K562 (cell line): ENCODE data around the gene EFS. TPM values are rescaled to one million over a fixed set of nuclear protein-coding genes. Genes with fewer than 3 reads are reported as not detected.

Experiments
- ATAC-seq: fragments of 200-7000 bp; cut with Tn5 transposase; 3 replicates; pipeline ENCODE4 v1.9.1; 2020; ENCODE audit warnings: moderate library complexity
- BruUV-seq: library from RNA; stranded (reverse); fragments of 400-500 nt; replicated peaks from 2 replicates; lab custom pipeline; 2021; lab: Mats Ljungman, UMichigan
- CTCF ChIA-PET: fragments of 300-600 bp; formaldehyde crosslinking; extraction: SDS; loops from one replicate; lab custom pipeline; 2021; ENCODE audit warnings: low intra/inter-chr PET ratio; lab: Yijun Ruan, JAX
- POLR2A ChIA-PET: fragments of 300-600, 350-650 bp; sonication (Branson Sonifier 250); formaldehyde crosslinking; extraction: SDS; loops from one replicate; lab custom pipeline; 2021; ENCODE audit warnings: antibody characterized with exemption, inconsistent platforms; lab: Yijun Ruan, JAX
- DNase-seq, 4 experiments: peaks; one replicate each; pipeline versions ENCODE4 v3.0.0 to v3.0.0-alpha.2; 2011 to 2018; ENCODE audit warnings: low spot score in 3 of 4, mixed read lengths in 3 of 4; ENCODE audit errors: extremely low read depth in 1 of 4
- FAIRE-seq: peaks from 2 replicates; lab custom pipeline; 2011; peaks lifted over from hg19 to GRCh38; lab: Jason Lieb, UNC
- H2AFZ ChIP-seq: 2 replicates; pipeline ENCODE4 v1.6.0; 2011; ENCODE audit warnings: low read depth, low read length, control low read depth, inconsistent platforms
- H3K27ac ChIP-seq: fragments of 200-600 bp; 3 replicates; pipeline ENCODE4 v1.8.0; 2011; ENCODE audit warnings: low read depth, mild to moderate bottlenecking, control low read depth, inconsistent platforms, low read length, moderate library complexity, mixed read lengths; ENCODE audit errors: extremely low read depth
- H3K27me3 ChIP-seq, 2 experiments: fragments of 300-600 bp in 1 of 2; 2 replicates in 1 of 2; 3 replicates in 1 of 2; pipeline versions ENCODE4 v1.6.0 to v1.8.0; 2011; ENCODE audit warnings: inconsistent platforms in 2 of 2, low read length in 2 of 2, mild to moderate bottlenecking in 1 of 2, mixed read lengths in 1 of 2, moderate library complexity in 1 of 2; ENCODE audit not compliant: control insufficient read depth in 2 of 2, insufficient read depth in 2 of 2
- H3K36me3 ChIP-seq: fragments of 300-600 bp; 3 replicates; pipeline ENCODE4 v1.8.0; 2011; ENCODE audit warnings: mild to moderate bottlenecking, low read length, inconsistent platforms; ENCODE audit not compliant: control insufficient read depth, insufficient read depth
- H3K4me1 ChIP-seq, 2 experiments: fragments of 200-600 bp in 1 of 2; replicated peaks in 1 of 2; 2 replicates in 1 of 2; 3 replicates in 1 of 2; pipeline versions ENCODE4 v1.5.1 to v1.8.0; 2011; ENCODE audit warnings: inconsistent platforms in 2 of 2, low read length in 2 of 2, mild to moderate bottlenecking in 1 of 2, mixed read lengths in 1 of 2, moderate library complexity in 1 of 2; ENCODE audit not compliant: control insufficient read depth in 2 of 2, insufficient read depth in 2 of 2
- H3K4me2 ChIP-seq: 2 replicates; pipeline ENCODE4 v1.6.1; 2011; ENCODE audit warnings: low read length, control low read depth, inconsistent platforms, mixed read lengths; ENCODE audit not compliant: insufficient read depth
- H3K4me3 ChIP-seq: fragments of 200-600 bp; sonication (generic), shearing (Covaris generic); 2 replicates; pipeline ENCODE4 v1.5.1; 2016; ENCODE audit warnings: control low read depth, inconsistent platforms
- H3K79me2 ChIP-seq: fragments of 200-600 bp; 3 replicates; pipeline ENCODE4 v1.8.0; 2011; ENCODE audit warnings: low read length, inconsistent platforms; ENCODE audit not compliant: control insufficient read depth, insufficient read depth
- H3K9ac ChIP-seq, 2 experiments: 2 replicates each; pipeline versions ENCODE4 v1.6.0 to v1.6.1; 2011; ENCODE audit warnings: low read depth in 2 of 2, low read length in 2 of 2, control low read depth in 1 of 2, inconsistent platforms in 1 of 2, mild to moderate bottlenecking in 1 of 2, mixed read lengths in 1 of 2; ENCODE audit not compliant: insufficient read depth in 1 of 2
- H3K9me1 ChIP-seq: one replicate; pipeline ENCODE4 v1.6.0; 2011; ENCODE audit warnings: inconsistent platforms, mild to moderate bottlenecking, low read length, moderate library complexity; ENCODE audit not compliant: control insufficient read depth, insufficient read depth
- H3K9me3 ChIP-seq: replicated peaks from 2 replicates; pipeline ENCODE4 v1.5.1; 2011; ENCODE audit warnings: low read depth, low read length, inconsistent platforms; ENCODE audit not compliant: control insufficient read depth, insufficient read depth
- H4K20me1 ChIP-seq: replicated peaks from 2 replicates; pipeline ENCODE4 v1.6.1; 2011; ENCODE audit warnings: low read length, inconsistent platforms, mixed read lengths; ENCODE audit not compliant: control insufficient read depth, insufficient read depth
- ELF4 ChIP-seq: fragments of 450-650 bp; formaldehyde crosslinking; IDR thresholded peaks from 2 replicates; pipeline ENCODE4 v1.4.0; 2022; ENCODE audit warnings: missing genetic modification characterization
- FOSL1 ChIP-seq: fragments of 200-800 bp; sonication (Bioruptor generic); conservative IDR thresholded peaks from 2 replicates; pipeline ENCODE4 v1.6.1; 2016; ENCODE audit warnings: missing genetic modification characterization, missing compliant biosample characterization
- IRF9 ChIP-seq: fragments of 450-650 bp; IDR thresholded peaks from 2 replicates; pipeline ENCODE4 v1.6.1; 2016; ENCODE audit warnings: missing biosample characterization, missing genetic modification characterization
- RREB1 ChIP-seq: fragments of 250-450 bp; sonication (Bioruptor Pico); IDR thresholded peaks from 2 replicates; pipeline ENCODE4 v1.4.0; 2020
- SPI1 ChIP-seq: IDR thresholded peaks from 2 replicates; pipeline ENCODE4 v1.6.1; 2011; ENCODE audit warnings: low read depth, low read length, control low read depth, borderline replicate concordance
- USF2 ChIP-seq: sonication (generic); formaldehyde crosslinking; IDR thresholded peaks from 2 replicates; pipeline ENCODE4 v1.5.0; 2020; ENCODE audit warnings: missing genetic modification reagents
- YY1 ChIP-seq, 3 experiments: IDR thresholded peaks; 2 replicates each; pipeline ENCODE4 v1.6.1; 2011; ENCODE audit warnings: low read length in 2 of 3, mild to moderate bottlenecking in 2 of 3, moderate library complexity in 2 of 3, borderline replicate concordance in 1 of 3, control low read depth in 1 of 3, low read depth in 1 of 3; ENCODE audit not compliant: insufficient read depth in 3 of 3, insufficient replicate concordance in 2 of 3, control insufficient read depth in 1 of 3, insufficient read length in 1 of 3; ENCODE audit errors: extremely low read depth in 1 of 3
- ZFP91 ChIP-seq: sonication (generic); formaldehyde crosslinking; IDR thresholded peaks from 2 replicates; pipeline ENCODE4 v1.8.0; 2022; ENCODE audit warnings: mild to moderate bottlenecking, missing genetic modification reagents
- WGBS: fragments of 100-300 bp; shearing (Covaris generic); methylation state at CpG from one replicate; pipeline ENCODE4 v1.1.6; 2016; ENCODE audit warnings: low coverage, mixed read lengths; ENCODE audit not compliant: insufficient coverage; ENCODE audit errors: missing lambda C conversion rate; 5-methylcytosine and 5-hydroxymethylcytosine counted together
- in situ Hi-C: fragments of 300-500 bp; cut with MboI; formaldehyde crosslinking; loops from 4 replicates; pipeline ENCODE4 v1.15.0; 2018; ENCODE audit warnings: inconsistent platforms, mixed read lengths
- intact Hi-C: fragments of 100-400 bp; cut with micrococcal nuclease; formaldehyde crosslinking; loops from 2 replicates; pipeline ENCODE4 v1.14.2; 2022
- polyA plus RNA-seq, 8 experiments: library from polyadenylated mRNA; depleted of rRNA in 4 of 8; stranded (reverse) in 5 of 8; unstranded in 3 of 8; fragments of >200 nt; fragmentation: Nextera tagmentation in 2 of 8; fragmentation: Illumina TruSeq in 1 of 8; extraction: Ambion mirVana in 2 of 8; extraction: Trizol in 1 of 8; gene quantifications; 2 replicates each; pipeline versions ENCODE4 v1.2.1 to v1.2.3, GENCODE V29; 2011 to 2014; ENCODE audit warnings: inconsistent platforms in 1 of 8, missing spikeins in 1 of 8
- total RNA-seq, 7 experiments: library from RNA; depleted of rRNA in 6 of 7; stranded (reverse); fragments of >200 nt in 6 of 7; fragmentation: Illumina TruSeq in 2 of 7; extraction: Trizol in 2 of 7; gene quantifications; 2 replicates each; pipeline versions ENCODE4 v1.2.1 to v1.2.3, GENCODE V29; 2011 to 2021; ENCODE audit warnings: low replicate concordance in 1 of 7

Gene EFS
- total and polyA plus RNA-seq, 9 of the 15 experiments (the other 6 are each of a cell fraction or from before 2014, with no cell fraction given): 0.01 to 0.03 TPM; not detected in 7

GRCh38 chr14:23371865-23372264 is 6.9 kb upstream of the EFS start (continued):
- TF ChIP-seq RREB1 (CRISPR knock-in tag): no peak

- no peaks in the 10 kb centered on the region for H3K79me2 ChIP-seq
- CTCF ChIA-PET: no interaction called here
- H3K36me3 ChIP-seq: no peaks in the 10 kb centered on the region
- BruUV-seq: no TSS peak
- ATAC-seq: no peak
- POLR2A ChIA-PET: interaction anchor here (1.1 kb wide), 1 partner anchor 10 kb away, joined by 4 read pairs; no protein-coding TSS in a partner anchor
- no peaks in the 10 kb centered on the region for H3K9me1 ChIP-seq
- peaks cover 0 to 10% of the 10 kb centered on the region in 2 experiments; a peak in 3 of 5 replicates for H3K4me1 ChIP-seq
- H3K9ac ChIP-seq: no peak overlapping the region
- no peak overlapping the region for H3K27ac ChIP-seq
- no peak overlapping the region for H2AFZ ChIP-seq
- H3K9me3 ChIP-seq: no peaks in the 10 kb centered on the region
- no peaks in the 10 kb centered on the region; the same call in 1 of the 2 replicates for H4K20me1 ChIP-seq
- intact Hi-C loops: no loop called here
- DNase-seq: peak in 1 of 4 experiments; percentile 7
- in situ Hi-C loops: no loop called here
- no peak overlapping the region for H3K4me2 ChIP-seq
- no peak overlapping the region for H3K4me3 ChIP-seq
- no peak for FAIRE-seq
- no CpG with 5 or more reads among the region's 1 CpG for WGBS
- peaks cover 7 to 20% of the 10 kb centered on the region in 2 experiments; a peak in 3 of 5 replicates for H3K27me3 ChIP-seq
- TF ChIP-seq ELF4 (CRISPR knock-in tag) (peak; percentile 15; the same call in 1 of the 2 replicates), SPI1 (no peak), YY1 (IDR thresholded peaks at IDR 0.05; ENCODE audit: borderline replicate concordance in 1 of 3, control insufficient read depth in 1 of 3, extremely low read depth in 1 of 3, insufficient read depth in 3 of 3, insufficient read length in 1 of 3, insufficient replicate concordance in 2 of 3, low read depth in 1 of 3, low read length in 2 of 3) (no peak), FOSL1 (tag) (peak; percentile 87), ZFP91 (no peak), USF2 (CRISPR knock-in tag) (no peak), IRF9 (no peak)
These were observed 5.2 kb upstream of the EFS start for GRCh38 chr14:23370221-23370620.
